GM12874 (cell line): ENCODE data around the gene SYTL5.

ENCODE experiments used
- CTCF ChIP-seq: IDR thresholded peaks from 2 replicates; pipeline ENCODE4 v1.5.1; 2011; ENCODE audit warnings: low read depth, mild to moderate bottlenecking, control low read depth, low read length, moderate library complexity; ENCODE audit not compliant: insufficient read depth

The SYTL5 gene

GRCh38 chrX:38106991-38107655 is 100.8 kb downstream of the SYTL5 start:
- TF ChIP-seq CTCF = no peak

GRCh38 chrX:38108364-38108763 is 102.0 kb downstream of the SYTL5 start:
- TF ChIP-seq CTCF = no peak

GRCh38 chrX:38109042-38109898 is 102.9 kb downstream of the SYTL5 start:
- TF ChIP-seq CTCF = no peak

GRCh38 chrX:38110231-38110630 is 103.9 kb downstream of the SYTL5 start:
- TF ChIP-seq CTCF = no peak

GRCh38 chrX:38111196-38111595 is 104.8 kb downstream of the SYTL5 start:
- TF ChIP-seq CTCF = no peak

- no peak for TF ChIP-seq CTCF
Observed at GRCh38 chrX:38112566-38112965, 106.2 kb downstream of the SYTL5 start.

- TF ChIP-seq CTCF = no peak
Observed at GRCh38 chrX:38116706-38117105, 110.4 kb downstream of the SYTL5 start.
